HL-60 (cell line): Measurements from ENCODE around the gene GSTO1.

Experiments used
- DNase-seq, 2 experiments: peaks; one replicate each; pipeline ENCODE4 v3.0.0-alpha.2; 2010 to 2020; ENCODE audit warnings: low read depth in 1 of 2, low spot score in 1 of 2
- H3K27ac ChIP-seq: fragments of 250-450 bp; sonication (Bioruptor Pico); replicated peaks from 2 replicates; pipeline ENCODE4 v1.5.1; 2020; ENCODE audit warnings: mild to moderate bottlenecking, moderate library complexity
- H3K27me3 ChIP-seq: fragments of 250-450 bp; sonication (Bioruptor Pico); 2 replicates; pipeline ENCODE4 v1.5.1; 2021; ENCODE audit warnings: mild to moderate bottlenecking, moderate library complexity; ENCODE audit not compliant: insufficient read depth, poor library complexity, severe bottlenecking
- H3K4me3 ChIP-seq: replicated peaks from 2 replicates; pipeline ENCODE4 v1.5.1; 2011; ENCODE audit warnings: mild to moderate bottlenecking, control low read depth, low read length; ENCODE audit not compliant: insufficient read depth
- GABPA ChIP-seq: IDR thresholded peaks from 2 replicates; pipeline ENCODE4 v1.6.1; 2012; ENCODE audit warnings: low read depth
- POLR2AphosphoS5 ChIP-seq: IDR thresholded peaks from 2 replicates; pipeline ENCODE4 v1.6.1; 2012; ENCODE audit warnings: low read depth
- SPI1 ChIP-seq: IDR thresholded peaks from 2 replicates; pipeline ENCODE4 v1.6.1; 2012; ENCODE audit warnings: low read depth, mild to moderate bottlenecking, borderline replicate concordance
- TF ChIP-seq, protein P1 (sequence below): IDR thresholded peaks from one replicate; pipeline ENCODE4 v1.5.1; 2011; ENCODE audit warnings: low read length, control low read depth, inconsistent platforms; ENCODE audit not compliant: insufficient read depth
- TF ChIP-seq, protein P2 (sequence below): IDR thresholded peaks from 2 replicates; pipeline ENCODE4 v1.6.1; 2012; ENCODE audit warnings: low read depth; ENCODE audit not compliant: insufficient replicate concordance

Gene GSTO1

DNA sequence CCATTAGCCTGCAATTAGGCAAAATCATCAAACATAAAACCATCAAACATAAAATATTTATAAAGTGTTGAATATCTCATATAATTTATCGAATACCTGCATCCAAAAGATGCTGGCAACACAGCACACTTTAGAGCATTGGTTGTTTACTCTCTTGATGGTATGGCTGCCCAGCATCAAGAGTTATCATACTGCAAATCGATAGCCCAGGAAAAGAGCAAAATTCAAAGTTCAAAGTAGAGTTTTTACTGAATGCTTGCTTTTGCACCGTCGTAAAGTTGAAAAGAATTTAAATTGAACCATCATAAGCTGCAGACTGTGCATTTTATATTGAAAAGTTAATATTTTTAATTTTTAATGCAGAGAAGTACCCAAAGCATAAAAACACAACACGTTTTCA, 10.1 kb downstream of the GSTO1 start:
- no peak for DNase-seq
- Histone ChIP-seq H3K27ac (no peak overlapping the region), H3K4me3 (no peak overlapping the region), H3K27me3 (no peaks in the 10 kb centered on the region)
- TF ChIP-seq GABPA: no peak
- TF ChIP-seq, protein P1, sequence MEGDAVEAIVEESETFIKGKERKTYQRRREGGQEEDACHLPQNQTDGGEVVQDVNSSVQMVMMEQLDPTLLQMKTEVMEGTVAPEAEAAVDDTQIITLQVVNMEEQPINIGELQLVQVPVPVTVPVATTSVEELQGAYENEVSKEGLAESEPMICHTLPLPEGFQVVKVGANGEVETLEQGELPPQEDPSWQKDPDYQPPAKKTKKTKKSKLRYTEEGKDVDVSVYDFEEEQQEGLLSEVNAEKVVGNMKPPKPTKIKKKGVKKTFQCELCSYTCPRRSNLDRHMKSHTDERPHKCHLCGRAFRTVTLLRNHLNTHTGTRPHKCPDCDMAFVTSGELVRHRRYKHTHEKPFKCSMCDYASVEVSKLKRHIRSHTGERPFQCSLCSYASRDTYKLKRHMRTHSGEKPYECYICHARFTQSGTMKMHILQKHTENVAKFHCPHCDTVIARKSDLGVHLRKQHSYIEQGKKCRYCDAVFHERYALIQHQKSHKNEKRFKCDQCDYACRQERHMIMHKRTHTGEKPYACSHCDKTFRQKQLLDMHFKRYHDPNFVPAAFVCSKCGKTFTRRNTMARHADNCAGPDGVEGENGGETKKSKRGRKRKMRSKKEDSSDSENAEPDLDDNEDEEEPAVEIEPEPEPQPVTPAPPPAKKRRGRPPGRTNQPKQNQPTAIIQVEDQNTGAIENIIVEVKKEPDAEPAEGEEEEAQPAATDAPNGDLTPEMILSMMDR: no peak

DNA sequence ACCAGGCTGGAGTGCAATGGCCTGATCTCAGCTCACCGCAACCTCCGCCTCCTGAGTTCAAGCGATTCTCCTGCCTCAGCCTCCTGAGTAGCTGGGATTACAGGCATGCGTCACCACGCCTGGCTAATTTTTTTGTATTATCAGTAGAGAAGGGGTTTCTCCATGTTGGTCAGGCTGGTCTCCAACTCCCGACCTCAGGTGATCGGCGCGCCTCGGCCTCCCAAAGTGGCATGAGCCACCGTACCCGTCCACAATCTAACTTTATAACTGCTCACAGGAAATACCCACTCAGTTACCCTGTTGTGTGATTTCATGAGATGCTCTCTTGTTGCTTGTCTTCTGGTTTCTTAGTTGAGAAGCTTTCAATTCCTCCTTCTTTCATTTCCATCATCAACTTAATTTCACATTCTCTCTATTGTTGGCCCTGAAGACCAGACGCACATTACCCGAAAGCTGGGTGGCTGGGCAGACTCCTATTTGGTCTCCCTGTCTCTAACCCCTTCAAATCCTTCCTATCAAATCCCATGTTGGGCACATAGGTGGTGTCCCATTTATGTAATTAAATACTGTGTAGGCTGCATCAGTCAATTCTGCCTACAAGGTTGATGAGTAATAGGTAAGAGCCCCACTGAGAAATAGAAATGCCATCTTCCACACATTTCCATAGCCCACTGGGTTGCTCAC, 13.2 kb downstream of the GSTO1 start:
- no peak overlapping the region; the same call in 1 of the 2 replicates for H3K27ac ChIP-seq
- H3K4me3 ChIP-seq: peak overlapping the region; percentile 89
- no peak for DNase-seq
- H3K27me3 ChIP-seq: no peaks in the 10 kb centered on the region
- TF ChIP-seq, protein P2, sequence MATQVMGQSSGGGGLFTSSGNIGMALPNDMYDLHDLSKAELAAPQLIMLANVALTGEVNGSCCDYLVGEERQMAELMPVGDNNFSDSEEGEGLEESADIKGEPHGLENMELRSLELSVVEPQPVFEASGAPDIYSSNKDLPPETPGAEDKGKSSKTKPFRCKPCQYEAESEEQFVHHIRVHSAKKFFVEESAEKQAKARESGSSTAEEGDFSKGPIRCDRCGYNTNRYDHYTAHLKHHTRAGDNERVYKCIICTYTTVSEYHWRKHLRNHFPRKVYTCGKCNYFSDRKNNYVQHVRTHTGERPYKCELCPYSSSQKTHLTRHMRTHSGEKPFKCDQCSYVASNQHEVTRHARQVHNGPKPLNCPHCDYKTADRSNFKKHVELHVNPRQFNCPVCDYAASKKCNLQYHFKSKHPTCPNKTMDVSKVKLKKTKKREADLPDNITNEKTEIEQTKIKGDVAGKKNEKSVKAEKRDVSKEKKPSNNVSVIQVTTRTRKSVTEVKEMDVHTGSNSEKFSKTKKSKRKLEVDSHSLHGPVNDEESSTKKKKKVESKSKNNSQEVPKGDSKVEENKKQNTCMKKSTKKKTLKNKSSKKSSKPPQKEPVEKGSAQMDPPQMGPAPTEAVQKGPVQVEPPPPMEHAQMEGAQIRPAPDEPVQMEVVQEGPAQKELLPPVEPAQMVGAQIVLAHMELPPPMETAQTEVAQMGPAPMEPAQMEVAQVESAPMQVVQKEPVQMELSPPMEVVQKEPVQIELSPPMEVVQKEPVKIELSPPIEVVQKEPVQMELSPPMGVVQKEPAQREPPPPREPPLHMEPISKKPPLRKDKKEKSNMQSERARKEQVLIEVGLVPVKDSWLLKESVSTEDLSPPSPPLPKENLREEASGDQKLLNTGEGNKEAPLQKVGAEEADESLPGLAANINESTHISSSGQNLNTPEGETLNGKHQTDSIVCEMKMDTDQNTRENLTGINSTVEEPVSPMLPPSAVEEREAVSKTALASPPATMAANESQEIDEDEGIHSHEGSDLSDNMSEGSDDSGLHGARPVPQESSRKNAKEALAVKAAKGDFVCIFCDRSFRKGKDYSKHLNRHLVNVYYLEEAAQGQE: no peak
- TF ChIP-seq POLR2AphosphoS5 (no peak), SPI1 (no peak), GABPA (no peak)
- TF ChIP-seq, protein P1: no peak

DNA sequence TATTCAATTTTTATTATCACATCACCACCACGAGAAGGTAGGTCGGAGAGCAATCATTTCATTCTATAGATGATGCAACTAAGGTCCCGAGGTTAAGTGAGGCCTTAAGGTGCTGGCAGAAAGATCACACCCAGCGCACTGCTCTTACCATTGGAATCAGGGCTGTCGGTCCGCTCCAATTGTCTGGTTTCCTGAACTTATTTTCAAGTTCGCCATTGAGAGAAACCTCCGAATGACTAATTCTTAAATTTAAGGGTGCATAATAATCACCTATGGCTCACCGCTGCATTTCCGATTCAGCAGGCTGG, 13.7 kb downstream of the GSTO1 start:
- DNase-seq: no peak
- Histone ChIP-seq H3K27ac (peak overlapping the region; percentile 78), H3K4me3 (peak overlapping the region; percentile 89), H3K27me3 (no peaks in the 10 kb centered on the region)
- TF ChIP-seq GABPA (no peak), SPI1 (no peak), POLR2AphosphoS5 (no peak)
- TF ChIP-seq, protein P1: no peak
- TF ChIP-seq, protein P2: no peak
